Transverse colon (tissue), 4 donors: ENCODE data around the gene TFAP2E. TPM values are rescaled to one million over a fixed set of nuclear protein-coding genes. Genes with fewer than 3 reads are reported as not detected.

Experiments
- DNase-seq: peaks from one replicate; pipeline ENCODE4 v3.0.0-alpha.2; 2019
- H3K27ac ChIP-seq, 4 donors: fragments of 200-600 bp; sonication (generic); 2 replicates each; pipeline ENCODE4 v1.5.1; 2016 to 2018; ENCODE audit warnings: inconsistent platforms in 4 of 4
- H3K27me3 ChIP-seq: fragments of 200-600 bp; sonication (generic); 2 replicates; pipeline ENCODE4 v1.5.1; 2017; ENCODE audit warnings: inconsistent platforms
- H3K36me3 ChIP-seq, 4 donors: fragments of 200-600 bp; sonication (generic); 2 replicates each; pipeline ENCODE4 v1.5.1; 2017 to 2019; ENCODE audit warnings: inconsistent platforms in 4 of 4
- H3K4me1 ChIP-seq, 4 donors: fragments of 200-600 bp; sonication (generic); 2 replicates each; pipeline ENCODE4 v1.5.1; 2017 to 2020; ENCODE audit warnings: inconsistent platforms in 4 of 4
- H3K4me3 ChIP-seq, 4 donors: fragments of 200-600 bp; sonication (generic); 1 replicate in 1 of 4; 2 replicates in 3 of 4; pipeline versions ENCODE4 v1.5.1 to v1.6.1; 2017 to 2019; ENCODE audit warnings: inconsistent platforms in 4 of 4
- H3K9me3 ChIP-seq, 2 donors: fragments of 200-600 bp; sonication (generic); 2 replicates each; pipeline ENCODE4 v1.5.1; 2017 to 2019; ENCODE audit warnings: inconsistent platforms in 2 of 2
- CTCF ChIP-seq, 5 experiments: fragments of 200-600 bp in 3 of 5; fragments of 450-650 bp in 2 of 5; sonication (generic) in 3 of 5; IDR thresholded peaks; 1 replicate in 2 of 5; 2 replicates in 3 of 5; pipeline ENCODE4 v1.5.1; 2016 to 2017; ENCODE audit warnings: antibody characterized with exemption in 5 of 5, inconsistent platforms in 3 of 5, mild to moderate bottlenecking in 2 of 5, moderate library complexity in 1 of 5
- EP300 ChIP-seq: sonication (generic); formaldehyde crosslinking; IDR thresholded peaks from one replicate; pipeline ENCODE4 v1.6.1; 2017; ENCODE audit warnings: antibody characterized with exemption, low read depth
- POLR2A ChIP-seq: fragments of 450-650 bp; IDR thresholded peaks from one replicate; pipeline ENCODE4 v1.6.1; 2016; ENCODE audit warnings: antibody characterized with exemption, mild to moderate bottlenecking, moderate library complexity
- POLR2AphosphoS5 ChIP-seq, 3 donors: sonication (generic); formaldehyde crosslinking; IDR thresholded peaks; one replicate each; pipeline ENCODE4 v1.6.1; 2016; ENCODE audit warnings: antibody characterized with exemption in 3 of 3
- WGBS, 2 donors: methylation state at CpG; one replicate each; pipeline ENCODE4 v1.1.5; 2018; ENCODE audit warnings: low coverage in 1 of 2; 5-methylcytosine and 5-hydroxymethylcytosine counted together
- in situ Hi-C, 4 donors: fragments of 200-750 bp; cut with MboI; loops; one replicate each; pipeline versions ENCODE4 v1.15.0 to v1.15.1; 2017; ENCODE audit warnings: low sequenced_read_pairs in 3 of 4, low pct_ligation_motif_present in 1 of 4, low pct_unique_long_range_greater_than_20kb in 1 of 4
- intact Hi-C: fragments of 100-400 bp; cut with DNase I; formaldehyde crosslinking; loops from one replicate; pipeline ENCODE4 v1.15.1; 2023; ENCODE audit warnings: low total_unique reads
- total RNA-seq, 4 donors: library from RNA; depleted of rRNA; stranded (reverse); fragments of >200 nt; gene quantifications; one replicate each; pipeline ENCODE4 v1.1.0, GENCODE V29; 2016

Gene TFAP2E
- total RNA-seq, 4 donors from 2014 or later, result 0.27 to 1.4 TPM; not detected in 2

- H3K27me3 ChIP-seq, result no peaks in the 10 kb centered on the region
- H3K4me3 ChIP-seq, result no peak overlapping the region
- intact Hi-C loops, result no loop called here
- in situ Hi-C loops, result no loop called here
- H3K9me3 ChIP-seq, result no peaks in the 10 kb centered on the region
- TF ChIP-seq EP300 (no peak), POLR2A (no peak), CTCF (IDR thresholded peaks at IDR 0.05) (no peak), POLR2AphosphoS5 (IDR thresholded peaks at IDR 0.05) (no peak)
- H3K36me3 ChIP-seq, result peaks cover 0 to 21% (median 6%) of the 10 kb centered on the region in 4 donors
- H3K4me1 ChIP-seq, result no peaks in the 10 kb centered on the region
- WGBS, 2 donors, result 92 to 100% methylated on average over 1 to 4 of the region's 4 CpGs
- DNase-seq, result no peak
- no peak overlapping the region for H3K27ac ChIP-seq
Observed at GRCh38 chr1:35622510-35623178, 49.5 kb downstream of the TFAP2E start.

GRCh38 chr1:35623832-35624231 is 50.7 kb downstream of the TFAP2E start:
- Histone ChIP-seq H3K9me3 (no peaks in the 10 kb centered on the region), H3K4me1 (no peaks in the 10 kb centered on the region), H3K27me3 (no peaks in the 10 kb centered on the region), H3K27ac (no peak overlapping the region), H3K4me3 (no peak overlapping the region), H3K36me3 (peaks cover 0 to 18% (median 6%) of the 10 kb centered on the region in 4 donors)
- in situ Hi-C loops (no loop called here), intact Hi-C loops (no loop called here)
- TF ChIP-seq POLR2A (no peak), CTCF (IDR thresholded peaks at IDR 0.05) (no peak), EP300 (no peak), POLR2AphosphoS5 (IDR thresholded peaks at IDR 0.05) (no peak)
- DNase-seq, result no peak

GRCh38 chr1:35629051-35629450 is 55.9 kb downstream of the TFAP2E start:
- Histone ChIP-seq H3K4me1 (no peaks in the 10 kb centered on the region), H3K27ac (no peak overlapping the region), H3K27me3 (no peaks in the 10 kb centered on the region), H3K36me3 (peaks cover 0 to 52% (median 22%) of the 10 kb centered on the region in 4 donors), H3K4me3 (no peak overlapping the region), H3K9me3 (no peaks in the 10 kb centered on the region)
- intact Hi-C loops, result no loop called here
- 66 to 81% methylated on average over 2 of the region's 2 CpGs for WGBS, 2 donors
- TF ChIP-seq POLR2AphosphoS5 (IDR thresholded peaks at IDR 0.05), result no peak
- in situ Hi-C loops, result no loop called here
- no peak for DNase-seq

GRCh38 chr1:35631396-35631795 is 58.3 kb downstream of the TFAP2E start:
- TF ChIP-seq CTCF (IDR thresholded peaks at IDR 0.05), result no peak
- TF ChIP-seq POLR2A, result no peak
- no peak for TF ChIP-seq POLR2AphosphoS5 (IDR thresholded peaks at IDR 0.05)
- no peak for TF ChIP-seq EP300
- Histone ChIP-seq H3K9me3 (no peaks in the 10 kb centered on the region), H3K4me1 (peaks cover 0 to under 1% (median under 1%) of the 10 kb centered on the region in 4 donors), H3K27ac (no peak overlapping the region), H3K4me3 (no peak overlapping the region), H3K36me3 (peaks cover 0 to 62% (median 25%) of the 10 kb centered on the region in 4 donors), H3K27me3 (no peaks in the 10 kb centered on the region)
- intact Hi-C loops (no loop called here), in situ Hi-C loops (no loop called here)
- 88 to 96% methylated on average over 3 of the region's 3 CpGs for WGBS, 2 donors
- no peak for DNase-seq

GRCh38 chr1:35633547-35633946 is 60.4 kb downstream of the TFAP2E start:
- Histone ChIP-seq H3K27me3 (no peaks in the 10 kb centered on the region), H3K4me1 (peaks cover 9 to 22% (median 15%) of the 10 kb centered on the region in 4 donors), H3K9me3 (no peaks in the 10 kb centered on the region), H3K4me3 (no peak overlapping the region), H3K27ac (no peak overlapping the region), H3K36me3 (peaks cover 0 to 55% (median 24%) of the 10 kb centered on the region in 4 donors)
- in situ Hi-C loops, result no loop called here
- DNase-seq, result no peak
- intact Hi-C loops, result no loop called here
- no peak for TF ChIP-seq CTCF (IDR thresholded peaks at IDR 0.05)
- TF ChIP-seq EP300, result no peak
- no peak for TF ChIP-seq POLR2A
- no peak for TF ChIP-seq POLR2AphosphoS5 (IDR thresholded peaks at IDR 0.05)
